ENCODE measurements around the gene GLI3. TPM values are rescaled to one million over a fixed set of nuclear protein-coding genes. Genes with fewer than 3 reads are reported as not detected.
"Not testable (repeated sequence)": the region's sequence is repeated elsewhere in the genome, so short reads cannot be mapped to it uniquely, and the experiment has no call there.

Gene GLI3
- total RNA-seq, 1 donor from 2014 or later, result 1.6 TPM

- DNase-seq (ENCODE audit: low read depth), result no peak
Measured at GRCh38 chr7:42212541-42213090, 24.4 kb downstream of the GLI3 start.

DNA sequence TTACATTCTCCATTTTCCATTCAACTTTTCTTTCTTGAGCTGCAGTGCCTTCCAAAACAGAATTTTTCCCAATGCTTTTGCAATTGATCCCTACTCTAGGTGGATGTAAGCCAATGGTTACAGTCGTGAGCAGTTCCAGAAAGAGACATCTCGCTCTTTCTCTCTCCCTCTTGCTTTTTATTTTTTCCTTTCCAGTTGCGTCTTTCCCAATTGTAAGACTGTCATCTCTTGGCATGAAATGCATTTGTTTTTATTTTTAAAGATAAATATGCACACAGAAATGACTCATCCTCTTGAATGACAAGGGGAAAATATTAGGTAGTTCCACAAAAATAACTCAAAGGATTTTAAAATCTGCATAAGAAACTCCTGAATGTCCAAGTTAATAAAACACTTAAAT is 25.1 kb downstream of the GLI3 start:
- no peak for DNase-seq (ENCODE audit: low read depth)

DNA sequence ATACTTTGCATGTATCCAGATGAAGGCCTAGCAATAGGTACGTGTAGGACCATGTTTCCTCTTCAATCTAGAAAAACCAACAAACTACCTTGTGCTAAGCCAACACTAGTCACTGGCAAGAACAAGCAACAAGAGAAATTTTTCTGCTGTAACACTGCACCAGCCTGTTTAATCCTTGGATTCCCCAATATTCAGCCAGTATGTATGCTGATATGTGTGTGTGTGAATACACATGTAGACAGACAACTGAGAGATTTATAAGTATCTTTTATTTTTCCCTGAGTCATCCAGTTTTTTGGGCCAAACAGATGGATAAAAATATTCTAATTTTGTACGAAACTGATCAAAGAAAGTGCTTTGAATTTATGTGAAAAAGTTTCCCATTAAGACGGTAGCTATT is 26.2 kb downstream of the GLI3 start:
- no peak for DNase-seq (ENCODE audit: low read depth)

GRCh38 chr7:42210333-42210732 is 26.7 kb downstream of the GLI3 start:
- DNase-seq (ENCODE audit: low read depth), result no peak

- not testable (repeated sequence) for DNase-seq (ENCODE audit: low read depth)
Measured at GRCh38 chr7:42209085-42209484, 27.9 kb downstream of the GLI3 start.

GRCh38 chr7:42208572-42208971 is 28.4 kb downstream of the GLI3 start:
- no peak for DNase-seq (ENCODE audit: low read depth)

DNA sequence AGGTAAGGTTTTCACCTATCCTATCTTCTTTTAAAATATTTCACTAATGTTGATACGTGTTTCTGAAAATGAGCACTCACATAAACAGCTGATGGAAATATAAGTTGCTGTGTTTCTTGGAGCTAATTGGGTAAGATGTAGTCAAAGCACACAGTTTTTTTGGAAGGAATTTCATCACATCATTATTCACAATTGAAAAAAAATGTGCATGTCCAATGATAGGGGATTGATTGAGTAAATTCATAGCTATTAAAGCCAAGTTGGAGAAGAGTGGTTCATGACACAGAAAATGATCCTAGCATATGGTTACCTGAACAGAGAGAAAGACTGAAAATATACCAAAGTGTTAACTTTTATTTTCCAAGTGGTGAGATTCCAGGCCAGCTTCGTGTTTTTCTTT is 29.6 kb downstream of the GLI3 start:
- no peak for DNase-seq (ENCODE audit: low read depth)

GRCh38 chr7:42203336-42203735 is 33.7 kb downstream of the GLI3 start:
- no peak for DNase-seq (ENCODE audit: low read depth)

DNA sequence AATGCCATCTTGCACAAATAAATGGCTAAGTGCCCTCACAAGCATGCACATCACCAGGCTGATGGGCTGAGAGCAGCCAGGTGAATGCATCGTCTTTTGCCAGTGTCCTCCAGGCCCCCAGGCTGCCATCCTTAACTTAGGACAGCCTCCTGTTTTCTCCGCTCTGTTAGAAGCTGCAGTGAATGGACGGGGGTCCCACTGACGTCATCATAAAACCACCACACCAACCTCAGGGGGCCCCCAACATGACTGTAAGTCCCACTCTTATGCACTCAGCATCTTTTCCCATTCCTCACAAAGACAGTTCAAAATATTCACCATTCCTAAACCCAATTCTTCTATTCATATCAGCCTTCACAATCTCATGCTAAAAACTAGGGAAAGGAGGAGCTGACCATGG is 34.4 kb downstream of the GLI3 start:
- DNase-seq (ENCODE audit: low read depth), result no peak

DNA sequence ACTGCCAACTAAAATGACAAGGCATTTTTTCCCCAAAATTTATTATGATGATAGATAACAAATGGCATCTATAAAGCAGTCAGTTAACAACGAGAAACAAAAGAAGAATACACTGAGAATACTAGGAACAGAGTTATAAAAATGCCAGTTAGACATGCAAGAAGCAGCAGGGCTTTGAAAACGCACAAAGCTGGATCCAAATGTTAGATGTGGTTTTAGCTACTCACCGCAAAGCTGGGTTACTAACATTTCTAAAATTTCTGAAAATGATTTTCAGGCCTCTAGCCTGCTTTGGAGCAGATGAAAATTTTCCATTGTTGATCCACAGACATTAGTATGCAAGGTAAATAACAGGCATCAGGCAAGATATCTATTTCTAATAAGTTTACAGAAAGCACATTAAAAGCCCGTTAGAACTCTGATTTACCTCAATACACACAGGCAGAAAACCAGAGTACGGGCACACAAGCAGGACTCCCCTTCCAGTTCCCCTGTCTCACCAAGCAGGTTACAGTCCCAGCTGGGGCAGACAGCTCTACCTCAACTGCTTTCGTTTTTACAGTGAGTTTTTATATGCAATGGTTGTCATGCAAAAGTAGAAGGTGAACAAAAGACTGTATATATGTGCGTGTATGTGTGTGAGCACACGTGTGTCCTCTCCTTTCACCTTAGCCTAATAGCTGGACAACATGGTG is 37.9 kb downstream of the GLI3 start:
- no peak for DNase-seq (ENCODE audit: low read depth)

DNA sequence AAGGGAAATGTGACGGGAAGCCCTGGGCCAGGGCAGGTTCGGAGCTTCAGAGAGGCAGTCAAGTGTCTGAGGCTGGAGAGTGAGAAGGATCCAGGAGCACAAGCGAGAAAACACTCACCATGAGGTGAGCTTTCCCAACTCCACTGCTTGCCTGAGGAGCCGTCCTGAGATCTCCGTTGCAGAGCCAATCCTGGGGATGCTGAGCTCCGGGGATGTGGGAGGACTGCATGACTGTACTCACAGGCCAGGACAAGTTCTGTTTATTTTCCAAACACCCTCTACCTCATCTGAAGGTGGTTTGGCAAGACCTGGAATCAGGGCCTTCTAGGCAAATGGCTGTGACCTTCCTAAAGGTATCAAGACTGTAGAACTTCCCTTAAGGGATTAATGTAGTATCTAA is 38.7 kb downstream of the GLI3 start:
- DNase-seq (ENCODE audit: low read depth), result no peak

GRCh38 chr7:42197451-42197850 is 39.6 kb downstream of the GLI3 start:
- DNase-seq (ENCODE audit: low read depth), result peak; percentile 62

DNA sequence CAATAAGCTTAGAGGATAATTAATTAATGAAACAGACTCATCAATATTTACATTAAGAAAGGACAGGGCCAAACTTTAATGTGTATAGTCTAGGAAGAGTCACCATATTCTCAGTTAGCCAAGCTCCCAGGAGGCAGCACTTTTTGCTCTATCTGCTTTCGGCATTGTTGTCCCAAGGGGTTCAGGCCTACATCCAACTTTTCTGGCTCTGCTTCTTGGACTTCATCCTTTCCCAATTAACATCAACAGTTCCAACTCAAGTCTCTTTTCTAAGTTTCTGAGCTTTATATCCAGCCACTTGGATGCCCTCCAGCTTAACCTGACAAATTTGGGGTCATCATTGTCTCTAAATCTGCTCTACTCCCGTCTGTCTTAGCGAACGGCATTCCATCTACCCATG is 42.8 kb downstream of the GLI3 start:
- no peak for DNase-seq (ENCODE audit: low read depth)

GRCh38 chr7:42193471-42194129 is 43.4 kb downstream of the GLI3 start:
- no peak for DNase-seq (ENCODE audit: low read depth)

- DNase-seq (ENCODE audit: low read depth), result no peak
Measured at GRCh38 chr7:42192851-42193461, 44.1 kb downstream of the GLI3 start.

DNA sequence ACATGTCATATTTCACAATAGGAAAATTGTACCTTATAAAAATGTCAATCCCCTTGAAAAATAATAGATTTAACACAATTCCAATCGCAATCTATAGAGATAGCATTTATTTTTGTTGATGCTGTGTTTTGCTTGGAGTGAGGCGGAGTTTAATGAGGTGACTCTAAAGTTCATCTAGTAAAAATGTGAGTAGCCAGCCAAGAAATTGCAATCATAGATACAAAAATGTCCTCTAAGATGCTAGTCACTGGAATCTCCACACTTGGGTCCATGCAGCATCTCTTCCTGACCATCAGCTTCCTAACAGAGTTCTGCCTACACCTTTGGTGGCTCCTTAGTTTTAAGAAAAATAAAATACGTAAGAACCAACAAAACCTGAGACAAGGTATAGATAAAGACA is 44.9 kb downstream of the GLI3 start:
- no peak for DNase-seq (ENCODE audit: low read depth)

DNA sequence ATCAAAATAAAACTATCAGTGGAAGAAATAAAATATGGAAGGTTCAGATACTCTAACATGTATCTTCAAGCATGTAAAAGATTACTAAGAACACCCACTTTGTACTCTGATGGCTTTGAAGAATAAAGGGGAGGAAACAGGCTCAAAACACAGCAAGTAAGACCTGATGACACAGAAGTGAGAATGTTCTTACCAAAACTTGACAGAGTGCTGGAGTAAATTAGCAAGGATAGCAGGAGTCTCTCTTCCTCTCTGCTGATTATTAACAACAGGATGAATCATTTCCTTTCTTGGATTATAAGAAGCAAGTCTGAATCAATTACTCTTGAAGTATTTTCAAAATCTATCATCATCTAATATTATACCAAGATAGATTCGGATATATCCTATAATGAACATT is 47.5 kb downstream of the GLI3 start:
- peak; percentile 88 for DNase-seq (ENCODE audit: low read depth)

DNA sequence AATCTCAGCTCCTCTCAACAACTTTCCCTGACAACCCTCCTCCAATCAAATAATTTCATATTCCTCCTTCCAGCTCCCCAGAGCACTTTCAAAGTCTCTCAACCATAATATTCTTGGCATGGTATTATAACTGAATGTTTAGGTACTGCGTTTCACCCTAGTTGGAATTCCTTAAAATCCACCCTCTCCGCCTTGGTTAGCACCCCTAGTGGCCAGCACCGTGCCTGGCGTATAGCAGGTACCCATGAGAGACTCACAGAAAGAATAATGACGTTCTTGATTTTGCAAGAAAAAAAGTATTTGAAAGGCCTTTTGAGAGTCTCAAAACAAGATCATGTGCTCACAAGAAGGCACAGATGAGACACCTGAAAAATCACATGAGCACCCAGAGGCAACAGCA is 50.9 kb downstream of the GLI3 start:
- no peak for DNase-seq (ENCODE audit: low read depth)

DNA sequence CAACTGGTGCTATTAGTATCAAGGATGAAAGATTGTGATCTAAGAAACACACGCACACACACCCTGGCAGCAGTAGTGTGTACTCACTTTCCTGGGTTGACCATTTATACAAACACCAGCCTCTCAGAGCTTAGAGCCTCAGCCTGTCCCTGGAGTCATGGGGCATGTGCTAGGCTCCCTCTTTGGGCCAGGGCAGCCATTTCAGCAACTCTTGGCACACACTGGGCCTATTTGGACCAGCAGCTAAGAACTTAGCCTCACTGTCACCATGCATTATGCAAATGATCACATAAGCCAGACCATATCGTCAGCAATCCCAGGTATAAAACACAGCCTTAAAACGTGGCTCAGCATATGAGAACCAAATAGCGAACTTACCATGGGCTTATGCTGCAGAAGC is 51.3 kb downstream of the GLI3 start:
- DNase-seq (ENCODE audit: low read depth), result no peak

GRCh38 chr7:42183547-42183946 is 53.5 kb downstream of the GLI3 start:
- DNase-seq (ENCODE audit: low read depth), result no peak

GRCh38 chr7:42181566-42181965 is 55.4 kb downstream of the GLI3 start:
- no peak for DNase-seq (ENCODE audit: low read depth)

DNA sequence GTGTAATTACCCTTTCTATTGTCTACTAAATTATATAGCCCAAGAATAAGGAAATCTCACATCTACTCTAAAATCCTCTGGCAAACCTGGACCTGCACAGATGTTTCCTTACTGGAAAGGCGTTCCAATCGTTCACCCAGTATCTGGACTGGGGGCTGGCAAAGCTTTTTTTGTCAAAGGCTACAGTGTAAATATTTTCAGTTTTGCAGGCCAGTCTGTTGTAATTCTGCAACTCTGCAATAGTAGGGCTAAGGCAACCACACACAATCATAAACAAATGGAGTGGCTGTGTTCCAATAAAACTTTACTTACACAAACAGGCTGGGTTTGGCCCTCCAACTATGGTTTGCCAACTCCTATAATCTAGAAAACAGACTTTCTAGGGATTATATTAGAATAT is 56.2 kb downstream of the GLI3 start:
- no peak for DNase-seq (ENCODE audit: low read depth)

DNA sequence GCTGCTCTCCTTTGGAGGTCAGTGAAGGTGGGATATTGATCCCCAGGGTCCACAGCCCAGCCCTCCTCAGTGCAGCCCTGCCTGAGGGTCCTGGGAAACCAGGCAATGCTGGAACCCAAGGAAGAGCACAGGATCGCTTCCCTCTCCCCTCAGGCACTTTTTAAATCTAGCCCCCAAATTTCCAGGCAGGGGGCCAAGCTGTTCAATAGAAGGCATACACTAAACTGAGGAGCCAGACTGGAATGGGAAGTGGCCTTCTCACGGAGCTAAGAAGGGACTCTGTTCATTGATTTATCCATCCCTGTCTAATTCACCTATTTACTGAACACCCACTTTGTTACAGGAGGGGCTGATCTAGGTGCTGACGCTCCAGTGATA is 60.3 kb downstream of the GLI3 start:
- no peak for DNase-seq (ENCODE audit: low read depth)

All from renal cortical epithelial cell (primary cell).